Activated CD4-positive, alpha-beta memory T cell treated with anti-CD3 and anti-CD28 coated beads for 36 hours (primary cell): ENCODE data around the gene RND1. TPM values are rescaled to one million over a fixed set of nuclear protein-coding genes. Genes with fewer than 3 reads are reported as not detected.

Source experiments
- CTCF ChIA-PET: fragments of 350-600 bp; sonication (Branson Sonifier 250); formaldehyde crosslinking; loops from one replicate; lab custom pipeline; 2021; ENCODE audit warnings: antibody characterized with exemption, inconsistent platforms; lab: Charles Lee
- POLR2A ChIA-PET: fragments of 350-600 bp; sonication (Branson Sonifier 250); formaldehyde crosslinking; loops from one replicate; lab custom pipeline; 2021; ENCODE audit warnings: antibody characterized with exemption; lab: Charles Lee
- DNase-seq: peaks from one replicate; pipeline ENCODE4 v3.0.0-alpha.2; 2020
- H3K27ac Mint-ChIP-seq: one replicate; pipeline ENCODE4 v1.8.0; 2021; ENCODE audit warnings: mixed read lengths
- H3K27me3 Mint-ChIP-seq: one replicate; pipeline ENCODE4 v1.8.0; 2021; ENCODE audit warnings: mixed read lengths
- H3K36me3 Mint-ChIP-seq: one replicate; pipeline ENCODE4 v1.8.0; 2021; ENCODE audit warnings: mixed read lengths
- H3K4me1 Mint-ChIP-seq: one replicate; pipeline ENCODE4 v1.8.0; 2021; ENCODE audit warnings: low read depth, mixed read lengths
- H3K4me3 Mint-ChIP-seq: one replicate; pipeline ENCODE4 v1.8.0; 2021; ENCODE audit warnings: mild to moderate bottlenecking, mixed read lengths
- H3K9me3 Mint-ChIP-seq: one replicate; pipeline ENCODE4 v1.8.0; 2021; ENCODE audit warnings: mixed read lengths
- intact Hi-C: fragments of 100-400 bp; cut with micrococcal nuclease; formaldehyde crosslinking; loops from one replicate; pipeline ENCODE4 v1.15.1; 2023
- total RNA-seq, 2 experiments: library from RNA; stranded (reverse); gene quantifications; one replicate each; pipeline ENCODE4 v1.2.3, GENCODE V29; 2021

The RND1 gene
- total RNA-seq, 2 experiments from 2014 or later: 2.4 to 3.5 TPM

GRCh38 chr12:48827026-48827425 lies 38.6 kb downstream of the RND1 start:
- no peaks in the 10 kb centered on the region for H3K9me3 Mint-ChIP-seq
- no peak for DNase-seq
- intact Hi-C loops: no loop called here
- H3K4me3 Mint-ChIP-seq: no peak overlapping the region
- CTCF ChIA-PET: interaction anchor here (1.1 to 5.5 kb wide), 3 partner anchors 11 to 161 kb away, joined by 4 to 34 read pairs (median 5); no protein-coding TSS in a partner anchor
- peaks cover 23% of the 10 kb centered on the region for H3K36me3 Mint-ChIP-seq
- no peak overlapping the region for H3K27ac Mint-ChIP-seq
- no peaks in the 10 kb centered on the region for H3K27me3 Mint-ChIP-seq
- peaks cover 10% of the 10 kb centered on the region for H3K4me1 Mint-ChIP-seq
- POLR2A ChIA-PET: no interaction called here

- intact Hi-C loops: no loop called here
- no peak overlapping the region for H3K27ac Mint-ChIP-seq
- peaks cover 10% of the 10 kb centered on the region for H3K4me1 Mint-ChIP-seq
- ChIA-PET POLR2A (no interaction called here), CTCF (interaction anchor here (1.8 to 5.5 kb wide), 2 partner anchors 11 to 162 kb away, joined by 5 to 34 read pairs; no protein-coding TSS in a partner anchor)
- DNase-seq: no peak
- H3K9me3 Mint-ChIP-seq: no peaks in the 10 kb centered on the region
- no peaks in the 10 kb centered on the region for H3K27me3 Mint-ChIP-seq
- H3K4me3 Mint-ChIP-seq: no peak overlapping the region
- peaks cover 20% of the 10 kb centered on the region for H3K36me3 Mint-ChIP-seq
These were observed 39.3 kb downstream of the RND1 start for GRCh38 chr12:48826209-48826855.

GRCh38 chr12:48824905-48825304 lies 40.8 kb downstream of the RND1 start:
- no peaks in the 10 kb centered on the region for H3K27me3 Mint-ChIP-seq
- no peak overlapping the region for H3K4me3 Mint-ChIP-seq
- peaks cover 7% of the 10 kb centered on the region for H3K36me3 Mint-ChIP-seq
- intact Hi-C loops: no loop called here
- DNase-seq: no peak
- POLR2A ChIA-PET: no interaction called here
- no peaks in the 10 kb centered on the region for H3K9me3 Mint-ChIP-seq
- H3K27ac Mint-ChIP-seq: no peak overlapping the region
- peaks cover 10% of the 10 kb centered on the region for H3K4me1 Mint-ChIP-seq
- CTCF ChIA-PET: interaction anchor here (2.3 kb wide), 1 partner anchor 10 kb away, joined by 21 read pairs; no protein-coding TSS in a partner anchor

- Mint-ChIP-seq H3K9me3 (no peaks in the 10 kb centered on the region), H3K27ac (no peak overlapping the region), H3K36me3 (peaks cover 5% of the 10 kb centered on the region), H3K27me3 (no peaks in the 10 kb centered on the region), H3K4me3 (no peak overlapping the region), H3K4me1 (peaks cover 11% of the 10 kb centered on the region)
- intact Hi-C loops: no loop called here
- CTCF ChIA-PET: interaction anchor here (0.8 to 2.3 kb wide), 2 partner anchors 9 to 29 kb away, joined by 5 to 21 read pairs; no protein-coding TSS in a partner anchor
- POLR2A ChIA-PET: interaction anchor here (1.2 kb wide), 1 partner anchor 9 kb away, joined by 4 read pairs; no protein-coding TSS in a partner anchor
- DNase-seq: peak; percentile 73
These were observed 41.6 kb downstream of the RND1 start for GRCh38 chr12:48824112-48824511.

GRCh38 chr12:48823281-48823680 lies 42.4 kb downstream of the RND1 start:
- no peak for DNase-seq
- H3K9me3 Mint-ChIP-seq: no peaks in the 10 kb centered on the region
- intact Hi-C loops: no loop called here
- POLR2A ChIA-PET: interaction anchor here (1.2 kb wide), 1 partner anchor 8 kb away, joined by 4 read pairs; no protein-coding TSS in a partner anchor
- no peak overlapping the region for H3K27ac Mint-ChIP-seq
- H3K4me1 Mint-ChIP-seq: peaks cover 15% of the 10 kb centered on the region
- no peaks in the 10 kb centered on the region for H3K27me3 Mint-ChIP-seq
- no peaks in the 10 kb centered on the region for H3K36me3 Mint-ChIP-seq
- no peak overlapping the region for H3K4me3 Mint-ChIP-seq
- CTCF ChIA-PET: interaction anchor here (0.8 to 2.3 kb wide), 2 partner anchors 8 to 30 kb away, joined by 5 to 21 read pairs; no protein-coding TSS in a partner anchor

- Mint-ChIP-seq H3K4me1 (peaks cover 18% of the 10 kb centered on the region), H3K9me3 (no peaks in the 10 kb centered on the region), H3K27me3 (no peaks in the 10 kb centered on the region), H3K4me3 (no peak overlapping the region), H3K27ac (no peak overlapping the region), H3K36me3 (no peaks in the 10 kb centered on the region)
- ChIA-PET POLR2A (no interaction called here), CTCF (interaction anchor here (1.1 to 2.3 kb wide), 2 partner anchors 8 to 11 kb away, joined by 3 to 21 read pairs; no protein-coding TSS in a partner anchor)
- intact Hi-C loops: no loop called here
- no peak for DNase-seq
These were observed 43.0 kb downstream of the RND1 start for GRCh38 chr12:48822711-48823110.

- Mint-ChIP-seq H3K27me3 (peaks cover 3% of the 10 kb centered on the region), H3K9me3 (no peaks in the 10 kb centered on the region), H3K36me3 (no peaks in the 10 kb centered on the region), H3K4me3 (no peak overlapping the region), H3K27ac (no peak overlapping the region), H3K4me1 (peaks cover 23% of the 10 kb centered on the region)
- ChIA-PET CTCF (interaction anchor here (1.1 kb wide), 1 partner anchor 12 kb away, joined by 3 read pairs; no protein-coding TSS in a partner anchor), POLR2A (no interaction called here)
- intact Hi-C loops: no loop called here
- no peak for DNase-seq
These were observed 43.5 kb downstream of the RND1 start for GRCh38 chr12:48822139-48822538.

GRCh38 chr12:48819986-48820725 lies 45.5 kb downstream of the RND1 start:
- H3K36me3 Mint-ChIP-seq: no peaks in the 10 kb centered on the region
- H3K4me1 Mint-ChIP-seq: peaks cover 34% of the 10 kb centered on the region
- DNase-seq: no peak
- H3K27ac Mint-ChIP-seq: no peak overlapping the region
- ChIA-PET CTCF (interaction anchor here (0.9 to 2.1 kb wide), 7 partner anchors 10 to 138 kb away, joined by 3 to 9 read pairs (median 4); partner anchors contain the start of gene ARF3), POLR2A (no interaction called here)
- intact Hi-C loops: loop anchor here (1.0 to 5.0 kb wide), 2 partner anchors 68 to 70 kb away; no protein-coding TSS in a partner anchor
- H3K9me3 Mint-ChIP-seq: no peaks in the 10 kb centered on the region
- peaks cover 7% of the 10 kb centered on the region for H3K27me3 Mint-ChIP-seq
- H3K4me3 Mint-ChIP-seq: no peak overlapping the region

GRCh38 chr12:48818831-48819590 lies 46.7 kb downstream of the RND1 start:
- POLR2A ChIA-PET: no interaction called here
- H3K4me1 Mint-ChIP-seq: peaks cover 29% of the 10 kb centered on the region
- CTCF ChIA-PET: interaction anchor here (0.5 to 2.1 kb wide), 9 partner anchors 11 to 247 kb away, joined by 3 to 9 read pairs (median 4); partner anchors contain the start of gene ARF3
- H3K4me3 Mint-ChIP-seq: peak overlapping the region; percentile 74
- DNase-seq: peak; percentile 73
- H3K27ac Mint-ChIP-seq: peak overlapping the region; percentile 49
- peaks cover 7% of the 10 kb centered on the region for H3K27me3 Mint-ChIP-seq
- H3K9me3 Mint-ChIP-seq: no peaks in the 10 kb centered on the region
- intact Hi-C loops: loop anchor here (1.0 to 5.0 kb wide), 2 partner anchors 67 to 71 kb away; no protein-coding TSS in a partner anchor
- H3K36me3 Mint-ChIP-seq: no peaks in the 10 kb centered on the region

GRCh38 chr12:48817873-48818830 lies 47.5 kb downstream of the RND1 start, which contains the start of gene CACNB3:
Gene CACNB3, plus strand, starts transcription at chr12:48818496. Its CDS starts 434 bp downstream, at chr12:48818930.
- CTCF ChIA-PET: interaction anchor here (0.9 kb wide), 1 partner anchor 35 kb away, joined by 5 read pairs; no protein-coding TSS in a partner anchor
- Mint-ChIP-seq H3K27ac (peak within 1 kb of the TSS; percentile 49), H3K27me3 (peaks cover 7% of the 10 kb centered on the region), H3K4me3 (peak within 1 kb of the TSS; percentile 83), H3K9me3 (no peaks in the 10 kb centered on the region), H3K4me1 (peaks cover 29% of the 10 kb centered on the region), H3K36me3 (no peaks in the 10 kb centered on the region)
- intact Hi-C loops: loop anchor here (5.0 kb wide), 1 partner anchor 66 kb away; no protein-coding TSS in a partner anchor
- POLR2A ChIA-PET: interaction anchor here (1.9 kb wide), 1 partner anchor 34 kb away, joined by 7 read pairs; the partner anchor contains the start of gene DDX23
- DNase-seq: peak; percentile 87
